NCI-H1694 (cell line): ENCODE results near the gene RMC1.
"Not testable (repeated sequence)": the region's sequence is repeated elsewhere in the genome, so short reads cannot be mapped to it uniquely, and the experiment has no call there.

ENCODE experiments used
- DNase-seq: peaks from one replicate; lab custom pipeline; 2025; lab: John Stamatoyannopoulos, UW

RMC1 gene

GRCh38 chr18:23503038-23503962 lies at the start of gene RMC1:
Gene RMC1, plus strand, starts transcription at chr18:23503511. Its CDS starts 108 bp downstream, at chr18:23503619.
- peak; percentile 64 for DNase-seq

- DNase-seq: no peak
These were observed 49.6 kb upstream of the RMC1 start for GRCh38 chr18:23453680-23454058.

GRCh38 chr18:23456835-23457234 lies 46.5 kb upstream of the RMC1 start:
- no peak for DNase-seq

- no peak for DNase-seq
These were observed 44.3 kb upstream of the RMC1 start for GRCh38 chr18:23458830-23459529.

- no peak for DNase-seq
These were observed 43.8 kb upstream of the RMC1 start for GRCh38 chr18:23459530-23459921.

- DNase-seq: no peak
These were observed 42.7 kb upstream of the RMC1 start for GRCh38 chr18:23460285-23461273.

- no peak for DNase-seq
These were observed 40.4 kb upstream of the RMC1 start for GRCh38 chr18:23462876-23463275.

- no peak for DNase-seq
These were observed 34.4 kb upstream of the RMC1 start for GRCh38 chr18:23468753-23469459.

GRCh38 chr18:23470620-23471387 lies 32.5 kb upstream of the RMC1 start:
- no peak for DNase-seq

GRCh38 chr18:23471486-23471885 lies 31.8 kb upstream of the RMC1 start:
- no peak for DNase-seq

- no peak for DNase-seq
These were observed 23.3 kb upstream of the RMC1 start for GRCh38 chr18:23479829-23480505.

GRCh38 chr18:23484561-23485182 lies 18.6 kb upstream of the RMC1 start:
- DNase-seq: peak; percentile 25

- no peak for DNase-seq
These were observed 17.9 kb upstream of the RMC1 start for GRCh38 chr18:23485386-23485785.

- no peak for DNase-seq
These were observed 15.4 kb upstream of the RMC1 start for GRCh38 chr18:23487738-23488570.

- DNase-seq: not testable (repeated sequence)
These were observed 13.7 kb upstream of the RMC1 start for GRCh38 chr18:23489586-23489985.

- no peak for DNase-seq
These were observed 9.7 kb upstream of the RMC1 start for GRCh38 chr18:23493654-23494053.

GRCh38 chr18:23494992-23495391 lies 8.3 kb upstream of the RMC1 start:
- no peak for DNase-seq

- DNase-seq: no peak
These were observed 7.4 kb upstream of the RMC1 start for GRCh38 chr18:23495723-23496440.
